ENCODE measurements around the gene RMC1. TPM values are rescaled to one million over a fixed set of nuclear protein-coding genes. Genes with fewer than 3 reads are reported as not detected.

RMC1 gene
- total RNA-seq, 1 donor from 2014 or later = 22.6 TPM

DNA sequence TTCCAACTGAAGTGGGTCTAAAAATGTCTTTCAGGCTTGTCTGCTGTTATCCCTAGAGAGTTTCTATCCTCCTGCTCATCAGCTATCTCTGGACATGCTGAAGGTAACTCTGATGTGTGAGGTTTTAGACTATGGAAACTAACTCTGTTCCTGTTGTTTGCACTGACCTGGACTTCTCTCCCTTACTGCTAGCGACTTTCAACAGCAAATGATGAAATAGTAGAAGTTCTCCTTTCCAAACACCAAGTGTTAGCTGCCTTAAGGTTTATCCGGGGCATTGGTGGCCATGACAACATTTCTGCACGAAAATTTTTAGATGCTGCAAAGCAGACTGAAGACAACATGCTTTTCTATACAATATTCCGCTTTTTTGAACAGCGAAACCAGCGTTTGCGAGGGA is 26.9 kb downstream of the RMC1 start:
- no peak for DNase-seq (ENCODE audit: low read depth, low spot score)

DNA sequence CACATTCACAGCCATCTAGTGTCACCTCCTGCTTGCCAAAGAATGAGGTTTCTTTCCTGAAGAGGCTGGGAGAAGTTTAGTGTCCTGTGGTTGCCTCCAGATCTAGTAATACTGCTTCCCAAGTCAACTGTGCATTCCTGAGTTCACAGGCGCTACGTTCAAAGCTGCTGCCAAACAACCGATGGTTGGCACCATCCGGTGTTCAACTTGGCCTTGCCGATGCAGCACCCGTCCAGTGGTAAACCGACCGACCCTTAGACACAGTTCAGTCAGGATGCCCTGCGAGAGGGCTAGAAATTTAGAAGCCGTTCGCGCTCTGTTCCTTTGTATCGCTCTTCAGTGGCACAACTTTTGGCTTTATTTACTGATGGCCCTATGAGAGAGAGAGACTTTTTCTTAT is 28.6 kb downstream of the RMC1 start:
- no peak for DNase-seq (ENCODE audit: low read depth, low spot score)

DNA sequence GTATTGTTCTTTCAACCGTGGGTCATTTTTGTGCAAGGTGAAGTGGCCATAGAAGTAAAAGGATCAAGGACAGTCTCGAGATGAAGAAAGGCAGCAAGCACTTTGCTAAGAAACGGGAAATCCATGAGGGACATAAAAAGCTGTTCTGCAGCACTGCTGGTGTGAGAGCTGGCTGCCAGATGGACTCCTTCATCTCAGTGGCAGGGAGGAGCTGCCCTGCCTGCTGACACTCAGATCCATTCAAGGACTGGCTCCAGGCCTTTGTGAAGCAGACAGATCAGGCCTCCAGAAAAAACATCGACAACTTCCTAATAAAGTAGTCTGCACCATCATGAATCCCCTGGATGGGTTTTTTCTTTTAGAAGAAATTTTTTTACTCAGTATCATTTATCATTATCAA is 29.5 kb downstream of the RMC1 start:
- no peak for DNase-seq (ENCODE audit: low read depth, low spot score)

DNA sequence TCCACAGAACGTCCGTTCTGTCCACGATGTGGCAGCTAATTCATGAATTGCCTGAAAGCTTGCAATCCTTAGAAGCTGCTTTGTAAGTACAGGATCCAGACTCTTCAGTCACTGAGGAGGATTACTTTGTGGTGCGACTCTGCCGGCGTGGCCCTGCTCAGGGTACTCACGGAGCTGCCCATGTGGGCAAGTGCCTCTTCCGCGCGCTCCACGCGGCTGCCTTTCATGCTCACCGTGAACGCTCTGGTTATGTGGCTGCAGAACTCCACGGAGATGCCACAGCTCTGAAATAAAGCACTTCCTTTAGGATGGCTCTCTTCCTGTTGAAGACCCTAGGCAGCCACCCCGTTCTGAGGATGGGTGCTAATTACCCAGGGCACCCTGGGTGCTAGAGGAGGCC is 31.0 kb downstream of the RMC1 start:
- no peak for DNase-seq (ENCODE audit: low read depth, low spot score)

DNA sequence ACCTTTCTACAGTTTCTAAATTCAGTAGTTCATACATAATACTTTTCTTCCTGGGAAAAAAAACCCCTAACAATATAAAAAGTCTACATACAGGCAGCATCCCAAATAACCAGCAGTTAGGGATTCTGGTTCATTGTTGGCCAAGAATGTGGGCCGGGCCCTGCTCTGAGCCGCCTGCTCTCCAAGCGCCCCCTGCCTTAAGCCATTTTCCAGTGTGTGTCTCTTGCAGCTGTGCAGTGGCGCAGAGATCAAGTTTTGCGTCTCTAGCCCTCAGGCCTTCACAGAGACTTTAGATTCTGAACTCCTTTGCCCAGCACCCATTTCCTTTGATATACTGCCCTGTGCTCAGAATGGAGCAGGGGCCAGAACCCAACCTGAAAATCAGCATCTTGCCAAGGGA is 32.9 kb downstream of the RMC1 start:
- DNase-seq (ENCODE audit: low read depth, low spot score) = no peak

DNA sequence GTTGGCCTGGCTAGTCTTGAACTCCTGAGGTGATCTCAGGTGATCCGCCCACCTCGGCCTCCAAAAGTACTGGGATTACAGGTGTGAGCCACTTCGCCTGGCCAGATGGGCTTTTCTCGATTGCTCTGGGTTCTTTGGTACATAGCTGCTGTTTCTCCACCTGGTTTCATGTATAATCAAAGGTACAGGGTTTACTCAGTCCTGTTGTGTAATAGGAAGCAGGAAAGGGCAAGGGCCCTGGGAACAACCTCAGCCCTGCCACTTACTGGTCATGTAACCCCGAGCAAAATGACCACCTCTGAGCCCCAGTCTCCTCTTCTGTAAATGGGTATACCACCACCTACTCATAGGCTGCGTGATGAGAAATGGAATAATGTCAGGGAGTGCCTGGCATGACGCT is 34.0 kb downstream of the RMC1 start:
- no peak for DNase-seq (ENCODE audit: low read depth, low spot score)

DNA sequence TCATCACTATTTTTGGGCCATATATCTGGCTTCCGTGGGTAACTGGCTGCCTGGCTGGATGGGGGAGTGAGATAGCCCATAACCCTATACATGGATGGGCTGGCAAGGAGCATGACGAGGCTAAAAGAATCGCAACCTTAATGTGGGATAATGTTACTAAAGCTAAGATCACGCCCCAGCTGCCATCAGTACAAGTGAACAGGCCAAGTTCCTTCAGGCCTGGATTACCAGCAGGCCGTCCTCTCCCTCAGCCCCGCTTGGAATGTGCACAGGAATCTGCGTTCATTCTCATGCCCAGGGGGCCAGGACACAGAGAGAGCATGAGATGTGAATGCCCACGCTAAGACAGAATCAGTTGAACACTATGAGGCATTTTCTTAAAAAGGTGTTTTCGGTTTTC is 34.7 kb downstream of the RMC1 start:
- no peak for DNase-seq (ENCODE audit: low read depth, low spot score)

DNA sequence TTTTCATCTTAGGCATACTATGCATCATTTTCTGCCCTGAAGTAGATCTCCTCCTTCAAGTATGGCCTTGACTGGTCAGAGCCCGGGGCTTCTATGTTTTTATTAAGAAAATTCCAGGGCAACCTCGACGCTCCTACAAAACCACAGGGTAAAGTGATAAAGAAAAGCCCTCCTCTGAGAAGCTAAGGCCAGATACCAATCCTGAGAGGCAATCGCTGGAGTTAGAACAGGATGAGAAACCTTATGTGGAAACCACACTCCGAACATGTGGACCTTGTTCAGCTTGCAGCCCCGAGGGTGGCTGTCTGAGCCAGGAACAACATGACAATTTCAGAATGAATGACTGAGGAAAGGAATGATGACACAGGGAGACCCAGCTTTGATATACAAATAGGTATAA is 35.6 kb downstream of the RMC1 start:
- DNase-seq (ENCODE audit: low read depth, low spot score) = no peak

DNA sequence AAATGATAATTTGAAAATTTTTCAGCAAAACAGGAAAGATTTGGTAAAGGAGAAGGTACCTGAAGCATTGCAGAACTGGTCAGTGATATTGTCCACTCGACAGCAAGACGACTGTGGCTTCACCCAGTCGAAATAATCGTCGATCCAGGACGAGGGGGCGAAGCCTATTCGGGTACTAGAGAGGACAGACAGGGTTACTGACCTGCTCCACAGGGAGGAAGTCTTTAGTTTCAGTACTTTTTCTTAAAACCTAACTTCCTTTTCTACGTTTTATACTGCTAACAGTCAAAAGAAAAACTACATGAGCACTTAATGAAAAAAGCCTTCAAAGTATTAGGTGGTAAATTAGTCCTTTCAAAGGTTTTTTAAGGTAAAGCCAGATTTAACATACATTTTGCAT is 36.0 kb downstream of the RMC1 start:
- DNase-seq (ENCODE audit: low read depth, low spot score) = no peak

DNA sequence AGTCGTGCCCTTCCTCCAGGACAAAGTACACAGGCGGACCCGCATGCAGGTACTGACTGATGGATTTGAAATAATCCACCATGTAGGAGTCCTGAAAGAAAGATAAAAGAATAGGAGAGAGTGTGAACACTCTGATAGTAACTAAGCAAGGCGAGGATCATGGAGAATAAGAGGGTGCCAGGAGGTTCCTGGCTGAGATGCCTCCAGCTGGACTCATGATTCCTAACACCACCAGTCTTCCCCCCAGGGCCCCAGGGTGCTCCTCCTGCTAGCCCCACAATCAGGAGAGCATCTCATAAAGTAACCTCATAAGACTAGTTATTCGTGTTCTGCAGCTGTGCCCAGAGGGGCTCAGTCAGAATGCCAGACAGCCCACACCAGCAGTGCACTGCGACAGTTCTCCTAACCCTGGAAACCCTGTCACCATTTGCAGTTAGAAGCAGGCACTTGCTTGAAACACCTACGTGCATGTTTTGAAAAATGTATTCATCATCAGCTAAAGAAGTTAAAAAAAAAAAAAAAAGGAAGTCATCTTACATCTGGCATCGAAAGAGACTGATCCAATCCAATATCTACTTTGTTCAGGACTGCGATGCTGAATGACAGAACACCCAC is 36.7 kb downstream of the RMC1 start:
- no peak for DNase-seq (ENCODE audit: low read depth, low spot score)

DNA sequence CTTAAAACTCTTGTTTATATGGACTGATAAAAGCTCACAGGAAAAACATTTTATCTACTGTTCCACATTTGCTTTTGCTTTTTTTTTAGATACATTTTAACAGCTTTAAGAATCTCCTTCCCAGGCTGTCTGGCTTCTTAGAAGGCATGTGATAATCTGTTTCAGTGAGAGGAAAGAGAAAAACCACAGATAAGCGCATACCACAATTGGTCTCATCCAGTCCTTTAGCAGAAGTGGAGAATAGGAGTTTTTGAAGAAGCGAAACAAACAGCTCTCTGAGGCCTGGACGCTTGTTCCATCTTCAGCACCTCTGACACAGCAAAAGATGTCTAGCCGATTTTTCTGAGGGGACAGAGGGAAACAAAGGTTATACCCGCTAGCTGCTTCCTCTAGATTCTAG is 37.6 kb downstream of the RMC1 start:
- no peak for DNase-seq (ENCODE audit: low read depth, low spot score)

DNA sequence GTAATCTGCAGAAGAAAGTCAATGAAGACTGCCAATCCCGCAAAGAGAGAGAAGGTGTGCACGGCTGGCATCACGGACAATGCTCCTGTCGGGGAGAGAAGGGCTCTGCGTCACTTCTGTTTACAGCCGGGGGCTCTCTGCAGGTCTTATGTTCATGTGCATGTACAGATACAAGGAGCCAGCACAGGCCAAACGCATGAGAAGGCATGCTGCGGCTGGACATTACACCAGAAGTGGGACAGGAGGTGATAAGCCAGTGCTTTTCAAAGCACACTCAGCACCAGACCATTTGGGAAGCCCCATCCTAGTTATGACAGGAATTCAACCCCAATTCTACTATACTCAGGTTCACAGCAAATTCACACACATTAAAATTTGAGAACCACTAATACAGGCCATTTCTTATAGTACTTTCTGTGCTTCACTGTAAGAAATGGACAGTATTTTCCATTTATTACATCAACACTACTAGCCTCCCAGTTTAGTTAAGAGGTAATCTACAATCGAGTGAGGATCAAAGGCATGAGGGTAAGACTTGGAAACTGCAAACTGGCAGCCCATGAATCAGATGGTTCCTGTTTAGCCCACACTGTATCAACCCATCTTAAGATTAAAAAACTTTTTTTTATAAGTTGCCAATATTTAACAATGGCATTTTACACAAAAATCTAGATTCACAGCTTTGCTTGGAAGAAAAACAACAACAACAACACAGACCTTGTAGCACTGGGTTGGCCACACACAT is 38.2 kb downstream of the RMC1 start:
- no peak for DNase-seq (ENCODE audit: low read depth, low spot score)

DNA sequence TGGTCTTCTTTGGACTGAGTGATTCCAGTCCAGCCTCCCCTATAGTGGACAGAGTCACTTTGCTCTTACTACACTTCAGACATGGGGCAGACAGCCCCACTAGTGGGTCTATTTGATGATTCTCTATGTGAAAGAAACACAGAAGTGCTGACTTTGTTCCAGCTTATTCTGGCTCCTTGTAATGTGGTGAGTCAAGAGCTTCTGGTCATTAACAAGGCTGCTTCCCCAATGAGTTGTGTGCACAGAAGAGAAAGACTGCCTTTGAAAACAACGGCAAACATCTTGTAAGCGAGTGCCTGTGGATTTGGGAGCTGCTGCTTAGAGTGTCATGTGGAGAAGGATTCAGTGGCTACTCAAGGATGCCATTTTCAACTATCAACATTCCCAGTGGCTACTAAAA is 39.1 kb downstream of the RMC1 start:
- DNase-seq (ENCODE audit: low read depth, low spot score) = no peak

DNA sequence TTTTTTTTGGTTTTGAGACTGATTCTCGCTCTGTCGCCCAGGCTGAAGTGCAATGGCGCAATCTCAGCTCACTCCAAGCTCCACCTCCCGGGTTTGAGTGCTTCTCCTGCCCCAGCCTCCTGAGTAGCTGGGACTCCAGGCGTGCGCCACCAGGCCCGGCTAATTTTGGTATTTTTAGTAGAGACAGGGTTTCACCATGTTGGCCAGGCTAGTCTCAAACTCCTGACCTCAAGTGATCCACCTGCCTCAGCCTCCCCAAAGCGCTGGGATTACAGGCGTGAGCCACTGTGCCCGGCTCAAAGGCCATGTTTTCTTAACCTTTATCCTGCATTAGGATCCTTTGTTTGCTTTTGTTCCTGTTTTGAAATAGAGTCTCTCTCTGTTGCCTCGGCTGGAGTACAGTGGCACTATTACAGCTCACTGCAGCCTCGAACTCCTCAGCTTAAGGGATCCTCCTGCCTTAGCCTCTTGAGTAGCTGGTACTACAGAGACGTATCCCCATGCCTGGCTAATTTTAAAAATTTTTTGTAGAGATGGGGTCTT is 42.0 kb downstream of the RMC1 start:
- DNase-seq (ENCODE audit: low read depth, low spot score) = no peak

DNA sequence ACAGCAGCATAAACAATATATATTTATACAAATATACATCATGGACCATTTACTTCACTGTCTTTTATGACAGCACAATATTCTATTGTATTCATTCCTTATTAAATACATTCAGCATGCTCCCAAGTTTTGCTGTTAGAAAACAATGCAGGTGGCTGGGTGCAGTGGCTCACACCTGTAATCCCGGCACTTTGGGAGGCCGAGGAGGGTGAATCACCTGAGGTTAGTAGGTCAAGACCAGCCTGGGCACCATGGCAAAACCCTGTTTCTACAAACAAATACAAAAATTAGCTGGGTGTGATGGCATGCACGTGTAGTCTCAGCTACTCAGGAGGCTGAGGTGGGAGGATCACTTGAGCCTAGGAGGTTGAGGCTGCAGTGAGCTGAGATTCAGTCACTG is 44.0 kb downstream of the RMC1 start:
- DNase-seq (ENCODE audit: low read depth, low spot score) = no peak

DNA sequence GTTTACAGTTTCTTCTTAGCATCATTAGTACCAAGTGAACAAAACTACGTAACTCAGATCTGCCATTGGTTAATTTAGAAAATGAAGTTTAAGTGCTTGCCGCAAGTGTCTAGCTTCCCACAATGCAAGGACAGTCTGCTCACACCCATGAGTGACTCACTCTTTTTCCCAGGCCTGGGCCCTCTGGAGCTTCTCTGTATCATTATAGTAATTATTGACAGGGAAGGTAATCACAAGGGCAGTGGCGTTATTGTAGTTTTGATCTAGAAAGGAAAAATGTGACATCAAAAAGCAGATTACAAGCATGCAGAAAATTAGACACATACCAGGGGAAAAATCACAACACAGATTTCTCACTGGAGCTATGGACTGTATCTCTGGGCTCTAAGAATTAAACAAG is 44.5 kb downstream of the RMC1 start:
- DNase-seq (ENCODE audit: low read depth, low spot score) = no peak

DNA sequence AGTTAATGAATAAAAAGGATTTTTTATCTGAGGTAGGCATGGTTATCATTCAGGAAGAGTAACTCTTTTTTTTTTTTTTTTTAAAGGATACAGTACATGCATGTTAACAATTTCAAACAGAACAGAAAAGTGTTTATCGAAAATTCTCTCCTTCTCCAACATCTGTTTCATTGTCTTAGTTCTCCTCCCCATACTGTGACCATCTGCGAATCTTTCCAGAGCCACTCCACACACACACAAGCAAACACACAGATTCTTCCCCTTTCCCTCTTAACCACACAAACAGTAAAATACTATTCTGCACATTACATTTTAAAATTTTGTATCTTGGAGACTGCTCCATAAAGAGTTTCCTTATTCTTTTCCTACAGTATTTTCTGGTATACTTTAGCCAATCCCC is 45.0 kb downstream of the RMC1 start:
- DNase-seq (ENCODE audit: low read depth, low spot score) = no peak

DNA sequence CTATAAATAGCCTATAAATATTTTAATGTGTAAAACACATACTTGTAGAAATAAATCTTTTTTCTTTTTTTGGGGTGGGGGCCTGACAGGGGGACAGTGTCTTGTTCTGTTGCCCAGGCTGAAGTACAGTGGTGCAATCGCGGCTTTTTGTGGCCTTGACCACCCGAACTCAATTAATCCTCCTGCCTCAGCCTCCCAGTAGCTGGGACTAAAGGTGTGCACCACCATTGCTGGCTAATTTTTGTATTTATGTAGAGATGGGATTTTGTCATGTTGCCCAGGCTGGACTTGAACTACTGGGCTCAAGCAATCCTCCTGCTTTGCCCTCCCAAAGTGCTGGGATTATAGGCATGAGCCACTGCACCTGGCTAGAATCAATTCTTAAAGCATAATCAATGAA is 45.4 kb downstream of the RMC1 start:
- DNase-seq (ENCODE audit: low read depth, low spot score) = no peak

DNA sequence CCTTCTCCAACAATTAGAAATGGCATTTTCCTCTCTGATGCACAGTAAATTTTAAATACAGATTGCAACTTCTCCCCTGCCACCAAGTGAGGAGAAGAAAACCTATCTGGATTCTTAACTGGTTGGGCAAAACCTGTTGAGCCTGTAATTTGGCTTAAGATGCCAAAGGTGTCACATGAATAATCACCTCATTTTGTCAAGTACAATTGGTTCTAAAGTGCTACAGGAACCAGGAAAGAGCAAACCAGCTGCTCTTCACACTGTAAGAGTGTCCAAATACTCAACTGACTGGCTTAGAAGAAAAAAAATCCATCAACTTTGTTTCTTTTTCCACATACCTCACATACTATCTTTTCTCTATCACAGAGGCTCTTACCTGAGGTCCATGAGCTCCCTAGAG is 47.6 kb downstream of the RMC1 start:
- DNase-seq (ENCODE audit: low read depth, low spot score) = no peak

DNA sequence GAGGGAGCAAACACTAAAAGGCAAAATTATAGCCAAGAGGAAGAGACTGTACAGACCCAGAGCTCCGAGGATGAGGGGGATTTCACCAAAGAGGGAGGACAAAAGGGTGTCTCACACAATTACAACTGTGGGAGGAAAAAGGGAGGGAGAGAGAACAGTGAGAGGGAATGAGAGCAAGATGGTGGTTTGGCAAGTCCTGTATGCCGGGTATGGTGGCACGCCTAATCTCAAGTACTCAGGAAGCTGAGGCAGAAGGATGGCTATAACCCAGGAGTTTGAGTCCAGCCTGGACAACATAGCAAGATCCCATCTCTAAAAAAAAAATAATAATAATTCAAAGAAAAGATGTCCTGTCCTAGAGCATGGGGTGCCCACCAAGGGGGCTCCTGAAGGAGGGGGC is 48.7 kb downstream of the RMC1 start:
- no peak for DNase-seq (ENCODE audit: low read depth, low spot score)

DNA sequence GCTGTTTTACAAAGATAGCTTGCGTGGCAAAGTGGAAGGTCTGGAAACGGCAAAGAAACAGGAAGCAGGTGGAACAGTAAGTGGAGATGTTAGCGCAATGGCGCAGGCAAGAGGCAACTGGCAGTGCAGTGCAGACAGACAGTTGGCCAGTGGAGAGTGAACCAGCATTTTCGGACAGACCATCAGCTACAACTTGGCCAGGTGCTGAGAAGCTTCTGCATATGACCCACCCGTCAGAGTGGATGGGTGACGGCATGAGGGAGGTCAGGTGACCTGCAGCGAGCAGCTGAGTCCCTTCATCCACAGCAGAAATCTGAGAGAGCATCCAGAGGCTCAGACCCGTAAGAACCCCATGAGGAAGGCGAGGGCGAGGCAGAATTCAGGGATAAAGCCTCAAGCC is 49.2 kb downstream of the RMC1 start:
- no peak for DNase-seq (ENCODE audit: low read depth, low spot score)

DNA sequence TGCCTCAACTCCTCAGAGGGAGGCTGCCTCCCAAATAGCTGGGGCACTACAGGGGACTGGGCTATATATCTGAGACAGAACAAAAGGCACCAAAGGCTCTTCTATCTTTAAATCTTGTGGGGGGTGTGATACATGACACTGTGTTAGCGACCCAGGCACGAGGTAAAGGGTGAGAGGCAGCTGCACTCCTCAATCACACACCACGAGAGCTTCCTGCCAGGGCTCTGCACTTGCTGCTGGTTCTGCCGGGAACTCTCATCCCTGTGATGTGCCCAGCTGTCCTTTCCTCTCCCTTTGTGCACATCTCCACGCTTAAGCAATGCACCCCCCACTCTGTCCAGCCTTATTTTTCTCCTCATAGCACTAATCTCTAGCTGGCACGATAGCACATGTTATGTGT is 50.6 kb downstream of the RMC1 start:
- no peak for DNase-seq (ENCODE audit: low read depth, low spot score)

DNA sequence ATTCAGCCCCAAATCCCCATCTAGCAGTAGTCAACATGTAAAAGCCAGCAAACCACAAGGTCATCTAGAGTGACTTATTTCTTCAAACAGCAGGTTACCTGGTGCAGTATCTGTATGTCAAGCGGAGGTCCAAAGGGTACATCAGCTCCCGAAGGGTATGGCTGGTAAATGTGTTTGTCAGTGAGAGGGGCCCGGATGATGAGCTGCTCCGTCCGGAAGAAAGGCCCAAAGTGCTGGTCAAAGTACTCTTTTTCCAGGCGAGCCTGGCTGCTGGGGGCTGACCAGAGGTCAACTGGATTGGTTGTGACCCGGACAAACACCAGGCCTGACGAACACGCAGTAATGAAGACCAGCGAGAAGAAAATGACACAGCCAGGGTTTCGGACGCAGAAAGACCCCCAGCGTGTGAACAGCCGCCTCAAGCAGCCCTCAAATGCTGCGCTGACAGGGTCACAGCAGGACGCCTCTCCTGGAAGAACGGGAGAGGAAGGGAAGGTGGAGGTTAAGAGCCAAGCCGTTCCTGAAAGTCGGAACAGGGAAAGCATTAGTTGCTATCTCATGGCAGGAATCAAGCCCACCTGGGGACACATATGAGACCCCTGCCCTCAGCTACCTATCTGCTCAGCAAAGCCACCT is 53.0 kb downstream of the RMC1 start:
- DNase-seq (ENCODE audit: low read depth, low spot score) = no peak
